Daoy (cell line): ENCODE measurements around the gene RGS7. TPM values are rescaled to one million over a fixed set of nuclear protein-coding genes. Genes with fewer than 3 reads are reported as not detected.

Source experiments
- DNase-seq: peaks from one replicate; pipeline ENCODE4 v3.0.0-alpha.2; 2015; ENCODE audit warnings: low read depth
- total RNA-seq: library from RNA; depleted of rRNA; stranded (reverse); fragments of >200 nt; shearing (Covaris generic); gene quantifications from 2 replicates; pipeline ENCODE4 v1.2.3, GENCODE V29; 2014

Gene RGS7
- total RNA-seq, 1 experiment from 2014 or later: 0.74 TPM

DNA sequence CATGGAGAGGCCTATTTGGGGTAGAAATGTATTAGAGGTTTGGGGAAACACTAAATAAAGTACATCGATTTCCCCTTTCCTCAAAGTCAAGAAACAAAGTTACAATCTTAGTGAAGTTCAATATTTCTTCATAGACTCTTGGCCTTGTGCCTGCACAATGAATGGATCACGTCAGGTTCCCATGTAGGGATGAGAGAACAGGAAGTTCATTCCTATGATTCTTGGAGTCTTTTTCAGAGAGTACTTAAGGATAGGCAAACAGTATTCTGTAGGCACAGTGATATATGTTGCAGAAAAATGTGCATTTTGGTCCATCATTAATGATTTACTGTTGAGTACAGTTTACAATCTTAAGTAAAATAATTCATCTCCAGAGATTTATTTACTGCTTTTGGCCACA is 275.5 kb downstream of the RGS7 start:
- DNase-seq: no peak

DNA sequence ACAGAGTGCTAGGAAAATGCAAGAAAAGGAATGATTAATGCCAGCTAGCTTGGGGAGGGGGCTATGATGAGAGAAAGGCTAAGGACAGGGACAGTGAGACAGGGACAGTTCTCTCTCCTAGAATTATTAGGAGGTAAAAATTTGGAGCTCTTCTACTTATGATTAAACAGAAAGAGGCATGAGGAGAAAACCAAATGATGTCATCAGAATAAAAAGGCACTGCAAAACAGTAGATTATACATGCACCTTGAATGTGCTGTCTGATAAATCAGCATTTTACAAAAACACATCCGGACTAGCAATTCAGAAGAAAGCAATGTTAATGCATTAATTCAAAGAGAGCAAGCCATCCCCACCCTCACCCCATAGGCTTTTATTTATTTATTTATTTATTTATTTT is 277.5 kb downstream of the RGS7 start:
- no peak for DNase-seq

DNA sequence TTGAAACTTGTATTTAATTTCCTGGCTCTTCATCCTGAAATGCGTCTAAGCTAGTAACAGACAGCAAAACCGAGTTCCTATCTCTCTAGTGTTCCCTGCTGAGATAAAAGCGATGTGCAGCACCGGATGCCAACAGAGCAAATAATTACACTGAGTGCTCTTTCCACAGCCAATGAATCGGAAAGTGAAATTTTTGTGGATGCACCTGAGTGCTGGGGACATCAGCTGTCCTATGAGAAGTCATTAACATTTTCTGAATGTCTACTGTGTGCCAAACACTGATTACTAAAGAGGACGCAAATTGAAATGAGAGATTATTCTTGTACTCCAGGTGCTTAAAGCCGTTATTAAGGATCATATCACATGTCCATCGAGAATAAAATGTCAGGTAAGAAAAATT is 278.0 kb downstream of the RGS7 start:
- no peak for DNase-seq

DNA sequence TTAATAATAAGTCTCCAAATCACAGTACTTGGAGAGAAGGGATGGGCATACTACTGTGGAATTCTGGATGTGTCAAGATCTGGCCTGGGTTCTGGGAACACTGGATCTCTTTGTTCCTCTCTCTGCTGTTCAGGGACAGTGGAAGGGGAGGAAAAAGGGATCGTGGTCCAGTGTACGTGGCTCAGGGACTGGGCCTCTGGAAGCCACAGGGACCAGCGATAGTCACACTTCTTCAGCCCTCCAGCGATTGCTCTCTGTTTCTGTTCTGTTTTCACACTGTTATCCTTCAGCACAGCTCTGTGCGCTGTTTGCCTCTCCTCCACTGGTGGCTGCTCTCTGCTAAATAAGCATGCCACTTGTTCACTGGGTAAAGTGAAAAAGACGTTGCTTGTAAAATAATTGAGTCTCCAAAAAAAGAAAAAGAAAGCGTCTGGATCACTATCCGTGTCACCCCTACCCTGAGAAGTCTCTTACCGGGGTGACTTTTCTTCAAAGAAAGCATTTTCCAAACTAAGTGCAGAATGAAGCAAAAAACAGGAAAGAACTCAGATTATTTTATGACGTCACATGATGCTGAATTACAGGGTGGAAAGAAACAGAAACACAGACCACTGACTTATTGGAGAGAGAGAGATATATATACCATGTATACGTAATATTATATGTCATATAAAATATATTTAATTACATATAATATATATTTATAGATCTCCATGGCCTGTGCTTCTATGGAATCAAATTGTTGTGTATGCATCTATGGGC is 279.4 kb downstream of the RGS7 start:
- DNase-seq: peak; percentile 21

DNA sequence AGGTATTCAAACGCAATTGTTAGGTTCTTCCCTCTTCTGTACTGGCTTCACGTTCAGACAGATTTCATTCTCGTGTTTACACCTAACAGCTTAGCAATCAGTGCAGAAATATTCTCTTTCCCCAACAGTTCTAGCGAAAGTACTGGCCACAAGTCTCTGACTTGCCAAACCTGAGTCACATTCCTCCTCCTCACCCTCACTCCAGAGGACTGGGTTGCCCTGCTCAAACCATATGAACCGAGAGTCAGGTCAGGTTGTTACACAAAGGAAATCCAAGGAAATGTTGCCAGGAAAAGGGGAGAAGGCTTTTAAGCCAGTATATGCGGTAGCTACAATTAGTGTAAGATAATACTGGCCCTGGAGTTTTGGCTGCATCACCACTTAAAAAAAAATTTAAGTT is 282.5 kb downstream of the RGS7 start:
- DNase-seq: peak; percentile 44

DNA sequence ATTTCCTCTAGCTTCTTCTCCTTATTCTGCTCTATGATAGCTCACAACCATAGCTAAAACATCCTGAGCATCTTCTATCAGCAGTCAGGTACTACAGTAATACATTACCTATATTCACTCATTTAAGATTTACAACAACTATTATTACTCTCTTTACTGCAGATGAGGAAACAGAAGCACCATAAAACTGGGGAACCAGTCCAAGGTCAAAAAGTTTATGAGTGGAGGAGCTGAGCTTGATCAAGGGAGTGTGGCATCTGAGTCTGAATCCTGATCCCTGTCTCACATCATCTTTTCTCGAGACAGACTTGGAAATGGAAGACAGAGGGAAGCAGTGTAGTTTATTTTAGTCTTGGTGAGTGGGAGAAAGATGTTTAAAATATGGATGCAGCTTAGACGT is 288.6 kb downstream of the RGS7 start:
- DNase-seq: no peak

DNA sequence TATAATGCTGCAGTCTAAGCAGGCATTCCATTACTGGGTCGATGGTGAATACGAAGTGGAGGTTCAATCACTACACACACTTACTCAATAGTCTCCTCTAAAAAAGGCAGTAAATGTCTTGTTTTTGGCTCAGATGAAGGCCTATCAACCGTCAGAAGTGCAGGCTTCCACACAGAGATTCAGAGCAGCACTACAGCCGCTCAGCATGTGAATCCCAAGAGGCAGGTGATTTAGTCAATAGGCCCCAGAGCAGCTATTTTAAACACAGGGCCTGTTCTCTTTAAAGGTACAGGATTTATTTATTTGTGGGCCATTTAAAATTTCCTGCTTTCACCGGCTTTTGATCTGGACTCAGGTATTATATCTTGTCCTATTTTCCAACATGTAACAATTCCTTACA is 293.7 kb downstream of the RGS7 start:
- DNase-seq: no peak

DNA sequence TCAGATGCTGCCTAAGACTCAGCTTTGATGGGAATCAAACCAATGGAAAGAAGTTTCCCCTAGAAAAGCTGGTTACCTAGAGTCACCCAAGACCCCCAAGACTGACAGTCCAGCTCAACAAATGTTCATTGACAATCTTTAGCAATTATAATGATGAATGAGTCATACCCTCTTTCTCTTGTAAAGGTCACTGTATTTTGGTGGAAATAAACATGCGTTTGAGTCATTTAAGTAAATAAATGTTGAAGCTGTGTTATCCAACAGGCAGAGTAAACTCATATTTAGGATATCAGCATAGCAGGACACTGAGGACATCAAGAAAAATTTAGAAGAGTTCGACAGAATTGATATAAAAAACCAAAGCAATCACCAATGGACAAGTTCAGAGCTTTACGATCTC is 295.9 kb downstream of the RGS7 start:
- DNase-seq: no peak

DNA sequence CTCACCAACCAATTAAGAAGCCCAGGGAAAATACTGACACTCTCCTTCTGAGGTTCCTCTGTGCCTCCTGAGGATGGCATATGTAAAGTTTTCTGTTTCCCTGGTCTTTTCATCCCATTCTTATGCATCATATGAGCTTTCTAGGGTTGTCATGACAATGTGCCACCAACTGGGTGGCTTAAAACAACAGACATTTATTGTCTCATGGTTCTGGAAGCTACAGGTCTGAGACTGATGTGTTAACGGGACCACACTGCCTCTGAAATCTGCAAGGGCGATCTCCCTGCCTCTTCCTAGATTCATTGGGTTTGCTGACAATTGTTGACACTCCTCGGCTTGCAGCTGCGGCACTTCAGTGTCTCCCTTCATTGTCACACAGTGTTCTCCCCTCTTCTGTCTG is 308.4 kb downstream of the RGS7 start:
- DNase-seq: no peak

DNA sequence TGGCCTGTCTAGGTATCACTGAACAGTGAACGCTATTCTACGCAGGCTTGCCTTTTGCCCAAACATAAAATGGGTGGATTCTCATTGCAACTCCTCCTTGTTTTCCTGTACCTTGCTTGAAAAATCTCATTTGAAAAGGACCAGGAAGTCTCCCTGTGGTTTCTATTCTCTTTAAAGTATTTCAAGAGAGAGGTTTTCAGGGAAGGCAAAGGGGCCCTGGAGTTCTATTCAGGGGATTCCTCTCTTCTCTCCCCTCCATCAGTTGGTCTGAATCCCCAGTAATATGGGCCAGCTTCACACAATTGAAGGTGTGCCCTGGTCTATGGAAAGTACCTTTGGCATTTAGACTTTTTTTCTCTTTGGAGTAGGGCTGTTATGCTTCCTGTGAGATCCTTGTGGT is 311.3 kb downstream of the RGS7 start:
- no peak for DNase-seq

DNA sequence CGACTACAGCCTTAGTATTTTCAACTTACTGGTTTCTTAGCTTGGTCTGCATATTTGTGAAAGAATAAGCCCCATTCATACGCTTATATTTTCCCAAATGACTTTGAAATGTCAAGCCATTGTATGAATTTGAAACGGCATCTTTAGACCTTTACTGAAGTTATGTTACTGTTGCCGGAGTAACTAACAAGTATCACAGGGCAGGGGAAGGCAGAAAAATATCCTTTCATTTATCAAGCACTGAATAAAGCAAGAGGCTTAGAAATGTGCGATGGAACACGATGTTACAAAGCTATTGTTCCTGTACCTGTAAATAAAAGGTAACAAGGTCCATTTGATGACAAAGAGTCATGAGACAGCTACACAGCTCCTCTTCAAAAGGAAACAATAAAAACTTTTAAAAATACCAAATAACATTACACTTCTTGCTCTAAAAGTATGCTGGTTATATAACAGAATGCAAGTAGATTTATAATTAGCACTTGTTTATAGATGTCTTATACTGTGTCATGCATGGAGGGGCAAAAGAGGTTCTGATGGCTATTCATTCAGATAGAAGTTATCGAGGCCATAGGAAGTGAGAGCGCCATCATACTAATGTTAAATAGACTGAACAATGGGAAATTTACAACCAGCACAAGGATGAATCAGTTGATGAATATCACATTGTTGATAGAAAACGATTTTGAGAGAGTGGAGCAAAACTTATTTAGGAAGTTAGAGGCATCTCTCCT is 322.6 kb downstream of the RGS7 start:
- no peak for DNase-seq

DNA sequence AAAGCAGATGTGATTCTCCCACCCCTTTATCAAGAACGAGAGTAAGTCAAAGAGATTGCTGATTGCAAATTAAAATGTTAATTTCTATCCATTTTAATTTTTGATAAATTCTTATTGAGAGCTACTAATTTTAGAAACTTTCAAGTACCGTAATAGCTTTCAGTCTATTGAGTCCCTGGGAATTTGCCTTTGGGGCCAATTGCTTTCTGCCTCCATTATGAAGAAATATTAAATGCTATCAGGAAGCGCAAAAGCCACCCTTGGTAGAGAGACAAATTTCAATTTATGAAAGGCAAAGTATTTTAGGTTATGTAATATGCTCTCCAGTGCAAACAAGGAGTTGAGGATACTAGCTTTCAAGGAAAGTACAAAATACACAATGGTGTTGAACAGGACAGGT is 332.2 kb downstream of the RGS7 start:
- no peak for DNase-seq

DNA sequence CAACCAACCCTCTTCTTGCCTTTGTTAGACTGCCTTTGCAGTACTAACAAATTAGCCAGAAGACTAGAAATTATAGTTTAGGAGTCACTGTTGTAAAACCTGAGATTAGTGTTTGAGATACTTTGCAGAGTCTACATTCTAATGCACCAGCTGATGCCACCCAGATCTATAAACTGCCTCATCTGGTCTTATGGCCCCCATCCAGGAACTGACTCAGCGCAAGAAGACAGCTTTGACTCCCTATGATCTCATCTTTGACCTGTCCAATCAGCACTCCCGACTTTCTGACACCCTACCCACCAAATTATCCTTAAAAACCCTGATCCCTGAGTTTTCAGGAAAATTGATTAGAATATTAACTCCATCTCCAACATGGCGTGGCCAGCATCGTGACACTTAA is 334.6 kb downstream of the RGS7 start:
- peak; percentile 57 for DNase-seq

DNA sequence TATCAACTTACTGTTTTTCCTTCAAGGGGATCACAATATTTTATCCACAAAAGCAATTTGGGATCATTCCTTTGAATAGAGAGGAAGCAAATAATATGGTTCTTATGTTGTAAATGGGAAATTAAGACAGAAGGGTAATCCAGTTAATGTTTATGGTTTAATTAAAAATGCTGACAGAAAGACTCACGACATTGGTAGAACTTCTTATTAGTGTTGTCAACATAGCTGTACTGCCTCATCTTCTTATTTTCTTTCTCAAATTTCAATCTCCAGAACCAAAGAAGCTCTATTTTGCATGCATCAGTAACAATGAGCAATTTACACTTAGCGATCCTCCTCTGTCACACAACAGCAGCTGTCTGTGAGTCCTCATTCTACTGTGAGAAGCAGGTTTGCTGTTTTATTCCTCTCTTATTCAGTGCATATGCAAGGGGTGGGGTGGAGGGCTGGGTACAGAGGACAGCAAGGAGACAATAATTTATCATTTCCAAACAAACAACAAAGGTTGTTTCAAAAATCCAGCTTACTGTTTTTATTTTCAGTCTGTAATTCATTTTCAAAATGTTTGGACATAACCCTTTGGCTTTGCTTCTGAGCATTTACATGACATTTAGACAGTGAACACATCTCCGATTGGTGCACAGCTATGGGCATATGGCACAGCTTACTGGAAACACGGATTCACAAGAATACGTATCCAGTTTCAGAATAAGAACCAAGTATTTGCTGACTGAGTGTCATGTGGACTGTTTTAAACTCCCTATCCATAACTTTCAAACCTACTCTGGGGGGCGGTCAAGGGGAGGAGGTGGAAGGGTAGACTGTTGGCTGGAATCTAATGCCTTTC is 335.9 kb downstream of the RGS7 start:
- no peak for DNase-seq

DNA sequence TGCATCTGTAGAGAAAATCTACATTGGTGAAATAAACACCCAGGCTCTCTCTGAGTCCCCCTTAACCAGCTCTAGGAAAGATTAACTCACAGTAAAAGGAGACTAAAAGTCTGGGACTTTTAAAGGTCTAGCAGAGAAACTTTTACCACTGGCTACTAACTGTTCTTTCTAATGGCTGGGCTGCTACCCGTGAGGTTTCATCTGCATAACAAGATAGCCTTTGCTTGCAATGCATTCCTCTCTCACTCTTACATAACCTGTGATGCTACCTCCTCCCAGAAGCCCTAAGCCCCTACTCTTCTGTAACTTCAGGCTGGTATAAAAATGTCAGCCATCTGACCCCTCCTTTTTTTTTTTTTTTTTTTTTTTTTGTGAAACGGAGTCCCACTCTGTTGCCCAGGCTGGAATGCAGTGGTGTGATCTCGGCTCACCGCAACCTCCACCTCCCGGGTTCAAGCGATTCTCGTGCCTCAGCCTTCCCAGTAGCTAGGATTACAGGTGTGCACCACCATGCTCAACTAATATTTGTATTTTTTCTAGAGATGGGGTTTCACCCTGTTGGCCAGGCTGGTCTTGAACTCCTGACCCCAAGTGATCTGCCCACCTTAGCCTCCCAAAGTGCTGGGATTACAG is 344.2 kb downstream of the RGS7 start:
- no peak for DNase-seq

DNA sequence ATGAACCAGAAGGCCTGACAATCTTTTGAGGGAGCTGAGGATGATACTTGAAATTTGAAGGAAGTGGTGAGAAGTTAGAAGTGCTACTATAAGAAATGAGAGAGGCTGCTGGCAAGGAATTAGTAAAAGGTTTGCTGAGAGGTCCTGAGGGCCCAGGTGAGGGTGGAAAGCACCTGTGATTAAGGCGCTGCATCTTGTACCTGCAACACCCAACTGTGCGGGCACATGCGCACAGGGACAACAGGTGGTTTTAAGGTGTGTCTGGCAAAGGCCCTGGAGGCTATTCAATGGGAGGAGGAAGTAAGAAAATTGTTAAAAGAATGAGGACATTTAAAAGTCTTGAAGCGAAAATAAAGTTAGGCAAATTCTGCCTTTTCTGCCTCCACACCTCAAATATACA is 349.3 kb downstream of the RGS7 start:
- DNase-seq: no peak

DNA sequence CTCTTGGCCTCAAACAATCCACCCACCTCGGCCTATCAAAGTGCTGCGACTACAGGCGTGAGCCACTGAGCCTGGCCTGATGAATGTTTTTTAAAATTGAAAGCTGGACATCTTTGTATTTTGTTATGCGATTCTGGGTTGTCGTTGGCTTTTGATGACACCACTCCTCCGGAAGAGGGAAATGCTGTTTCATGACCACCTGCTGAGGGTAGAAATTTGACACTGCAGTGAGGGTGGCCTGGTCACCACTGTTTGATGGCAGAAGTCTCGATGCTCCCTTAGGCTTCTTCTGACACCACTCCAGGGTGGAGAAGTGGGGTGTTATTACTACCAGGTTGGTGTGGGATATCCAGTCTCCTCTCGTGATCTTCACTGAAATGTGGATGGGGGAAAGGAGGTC is 357.2 kb downstream of the RGS7 start:
- peak; percentile 28 for DNase-seq

DNA sequence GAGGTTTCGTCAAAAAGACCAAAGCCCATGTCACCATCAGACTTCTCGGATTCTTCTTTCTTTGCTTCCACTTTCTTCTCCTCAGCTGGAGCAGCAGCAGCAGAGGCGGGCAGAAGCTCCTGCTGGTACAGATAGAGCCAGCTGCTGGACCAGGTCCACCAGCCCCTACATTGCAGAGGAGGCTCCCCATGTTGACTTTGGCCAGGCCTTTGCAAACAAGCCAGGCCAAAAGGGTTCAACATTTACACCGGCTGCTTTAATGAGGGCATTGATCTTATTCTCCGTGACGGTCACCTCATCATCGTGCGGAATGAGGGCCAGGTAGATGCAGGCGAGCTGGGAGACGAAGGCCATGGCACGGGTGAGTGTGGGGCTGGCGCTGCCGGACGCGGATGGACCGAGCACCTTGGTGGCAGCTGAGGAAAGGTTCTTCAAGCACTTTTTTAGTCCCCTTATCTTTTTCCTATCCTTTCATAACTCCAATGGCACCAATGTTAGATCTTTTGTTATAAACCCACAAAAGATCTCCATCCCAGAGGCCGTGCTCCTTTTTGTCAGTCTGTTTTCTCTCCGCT is 358.5 kb downstream of the RGS7 start:
- peak; percentile 6 for DNase-seq

DNA sequence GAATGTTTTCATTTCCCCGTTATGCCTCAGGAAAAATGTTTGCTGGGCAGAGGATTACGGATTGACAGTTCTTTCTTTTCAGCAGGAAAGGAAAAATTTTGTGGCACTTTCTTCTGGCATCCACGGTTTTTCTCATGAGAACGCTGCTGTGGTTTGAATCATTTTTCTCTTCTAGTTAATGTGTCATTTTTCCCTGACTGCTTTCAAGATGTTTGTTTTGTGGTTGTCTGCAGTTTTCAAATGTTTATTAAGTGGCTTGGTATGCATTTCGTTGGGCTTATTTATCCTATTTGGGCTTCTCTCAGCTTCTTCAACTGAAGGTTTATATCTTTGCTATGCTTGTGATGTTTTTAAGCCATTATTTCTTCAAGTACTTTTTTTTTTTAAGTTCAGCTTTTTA is 359.0 kb downstream of the RGS7 start:
- DNase-seq: no peak

DNA sequence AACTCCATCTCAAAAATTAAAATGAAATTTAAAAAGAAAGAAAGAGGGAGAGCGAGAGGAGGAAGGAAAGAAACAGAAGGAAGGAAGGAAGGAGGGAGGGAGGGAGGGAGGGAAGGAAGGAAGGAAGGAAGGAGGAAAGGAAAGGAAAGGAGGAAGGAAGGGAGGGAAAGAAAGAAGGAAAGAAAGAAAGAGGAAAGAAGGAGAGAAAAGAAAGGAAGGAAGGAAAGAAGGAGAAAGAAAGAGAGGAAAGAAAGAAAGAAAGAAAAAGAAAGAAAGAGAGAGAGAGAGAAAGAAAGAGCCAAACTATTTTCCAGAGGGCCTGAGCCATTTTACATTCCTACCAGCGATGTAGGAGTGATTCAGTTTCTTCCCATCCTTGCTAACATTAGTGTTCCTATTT is 364.0 kb downstream of the RGS7 start:
- DNase-seq: no peak

DNA sequence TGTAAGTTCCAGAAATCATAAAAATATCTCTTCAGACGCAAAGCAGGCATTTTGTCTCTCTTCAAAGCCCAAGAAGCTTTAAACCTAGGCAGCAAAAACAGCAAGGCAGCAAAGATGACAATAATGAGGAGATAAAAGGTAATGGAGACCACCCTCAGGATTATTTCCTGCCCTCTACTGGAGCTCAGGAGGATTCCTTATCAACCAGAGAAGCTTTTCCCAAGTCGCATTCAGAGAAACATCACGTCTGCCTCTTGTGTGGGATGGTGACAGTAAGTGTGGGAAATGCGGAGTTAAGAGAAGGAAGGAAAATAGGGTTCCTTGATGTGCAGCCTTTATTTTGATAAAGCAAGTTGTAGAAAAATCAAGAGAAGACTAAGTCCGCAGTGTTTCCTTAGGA is 365.8 kb downstream of the RGS7 start:
- DNase-seq: no peak

DNA sequence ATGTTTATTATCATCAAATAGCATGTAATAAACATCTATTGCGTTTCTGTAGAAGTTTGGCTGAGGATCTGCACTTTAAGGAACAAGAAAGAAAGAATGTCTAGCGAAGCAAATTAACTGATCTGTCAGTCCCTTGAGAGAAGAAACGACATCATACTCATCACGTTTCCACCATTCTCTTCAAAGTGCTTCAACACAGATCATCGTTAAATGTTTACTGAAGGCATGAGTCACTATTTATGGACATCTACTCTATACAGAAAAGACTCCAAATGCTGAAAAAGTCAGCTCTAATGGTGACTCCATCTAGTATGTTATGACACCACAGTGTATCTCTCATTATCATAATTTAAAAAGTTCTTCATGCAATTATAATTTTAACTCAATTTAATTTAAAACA is 369.1 kb downstream of the RGS7 start:
- no peak for DNase-seq
